ENCODE measurements around the gene ACTR2.

The ACTR2 gene

DNA sequence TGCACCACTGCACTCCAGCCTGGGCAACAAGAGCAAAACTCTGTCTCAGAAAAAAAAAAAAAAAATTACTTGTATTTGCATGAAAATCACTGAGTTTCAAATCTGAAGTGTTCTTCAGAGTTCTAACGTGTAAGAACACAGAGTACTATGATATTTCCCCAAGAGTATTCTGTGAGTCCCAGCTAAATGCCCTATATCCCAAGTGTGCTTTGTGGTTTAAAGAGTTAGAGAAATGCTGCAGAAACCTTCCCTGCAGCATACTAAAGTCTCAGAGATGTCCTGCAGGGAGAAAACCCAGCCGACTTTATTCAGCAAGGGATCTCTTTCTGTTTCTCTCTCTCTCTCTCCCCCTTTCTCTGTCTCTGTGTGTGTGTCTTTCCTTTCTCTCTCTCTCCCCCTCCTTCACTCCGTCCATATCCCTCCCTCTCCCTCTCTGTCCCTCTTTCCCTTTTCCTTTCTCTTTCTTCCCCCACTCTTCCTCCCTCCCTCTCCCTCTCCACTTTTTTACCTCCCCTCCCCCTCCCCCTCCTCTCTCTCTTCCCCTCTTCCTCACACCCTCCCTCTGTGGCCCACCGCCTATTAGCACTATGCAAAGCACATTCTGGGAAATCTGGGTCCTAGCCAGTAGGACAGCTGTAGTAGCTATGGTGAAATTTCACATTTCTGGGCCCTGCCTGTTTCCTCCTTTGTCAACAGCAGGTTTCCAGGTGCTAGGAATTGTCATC lies 54.2 kb downstream of the ACTR2 start:
- no peak for DNase-seq

DNA sequence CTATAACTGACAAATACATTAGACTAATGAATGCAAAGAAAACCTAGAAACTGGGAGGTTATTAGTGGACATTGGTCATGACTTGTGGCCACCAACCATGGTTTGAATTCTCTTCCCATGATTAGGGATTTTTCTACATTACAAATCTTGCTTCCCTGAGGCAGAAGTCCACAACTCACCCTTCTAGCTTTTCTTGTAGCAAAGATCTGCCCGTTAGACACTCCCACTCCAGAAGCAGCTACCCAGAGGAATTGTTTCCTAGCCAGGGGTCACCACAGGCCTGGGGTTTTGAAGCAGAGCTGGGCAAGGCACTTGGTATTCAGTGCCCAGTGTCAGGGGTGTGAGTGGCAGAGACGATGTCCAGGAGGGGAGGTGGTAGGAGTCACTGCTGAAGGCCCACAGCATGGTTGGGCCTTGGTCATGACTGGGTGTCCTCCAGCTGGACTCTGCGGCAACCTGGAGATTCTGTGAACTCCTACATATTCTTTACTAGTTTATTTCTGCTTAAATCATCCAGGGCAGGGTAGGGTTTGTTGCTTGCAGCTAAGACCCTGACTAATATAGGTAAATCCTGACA lies 54.9 kb downstream of the ACTR2 start:
- DNase-seq, result peak in 2 of 14 donors; percentile 7 to 19

DNA sequence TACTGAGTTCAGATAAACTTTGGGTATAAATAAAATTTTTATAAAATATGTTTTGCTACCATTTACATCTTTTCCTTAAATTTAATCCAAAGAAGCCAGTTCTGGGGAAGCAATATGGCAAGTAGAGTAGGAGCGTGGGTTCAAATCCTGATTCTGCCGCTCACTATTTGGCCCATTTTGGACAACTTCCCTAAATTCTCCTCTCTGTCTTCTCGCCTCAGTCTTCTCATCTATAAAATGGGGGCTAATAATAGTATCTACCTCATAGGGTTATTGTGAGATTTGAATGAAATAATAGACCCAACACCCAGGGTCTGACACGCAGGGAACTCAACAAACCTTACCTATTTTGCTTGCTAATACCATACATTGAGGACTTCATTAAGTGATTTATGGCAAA lies 59.7 kb downstream of the ACTR2 start:
- DNase-seq, result no peak

DNA sequence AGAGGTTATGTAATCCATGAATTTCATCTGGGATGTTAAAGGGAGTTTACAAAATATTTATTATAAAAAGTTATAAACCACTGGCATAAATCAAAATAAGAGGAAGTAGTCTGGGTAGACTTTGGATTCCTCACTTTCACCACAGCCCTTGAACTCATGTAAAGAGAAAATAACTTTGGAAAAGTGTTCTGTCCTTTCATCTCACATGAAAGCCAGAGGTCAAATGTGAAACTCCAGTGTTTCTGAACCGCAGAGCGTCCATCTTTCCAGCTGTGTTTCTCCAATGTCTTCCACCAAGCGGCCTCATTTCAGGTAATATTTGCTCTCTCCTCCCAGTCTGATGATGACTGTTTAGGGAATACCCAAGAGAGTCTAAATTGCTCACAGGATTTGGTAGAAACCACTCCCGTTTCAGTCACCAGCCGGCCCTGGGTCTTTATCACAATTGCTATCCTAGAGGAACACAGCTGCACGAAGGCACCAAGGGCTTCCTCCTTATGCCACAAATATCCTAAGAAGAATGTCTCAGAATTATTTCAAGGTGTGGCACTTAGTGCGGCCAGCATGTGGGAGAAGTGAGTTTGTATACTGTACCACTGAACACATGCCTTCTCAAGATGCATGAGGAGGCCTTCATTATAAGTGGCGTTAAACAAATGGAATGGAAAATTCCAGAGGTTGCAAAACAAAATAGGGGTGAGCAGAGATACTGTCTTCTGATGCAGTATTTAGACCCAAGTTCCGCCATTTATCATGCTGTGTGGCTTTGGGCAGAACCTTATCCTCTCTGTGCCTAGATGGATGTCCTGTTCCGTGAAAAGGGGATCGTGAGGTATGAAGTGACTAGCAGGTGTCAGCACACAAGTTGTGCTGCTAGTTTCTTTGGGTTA lies 63.8 kb downstream of the ACTR2 start:
- DNase-seq, result no peak

DNA sequence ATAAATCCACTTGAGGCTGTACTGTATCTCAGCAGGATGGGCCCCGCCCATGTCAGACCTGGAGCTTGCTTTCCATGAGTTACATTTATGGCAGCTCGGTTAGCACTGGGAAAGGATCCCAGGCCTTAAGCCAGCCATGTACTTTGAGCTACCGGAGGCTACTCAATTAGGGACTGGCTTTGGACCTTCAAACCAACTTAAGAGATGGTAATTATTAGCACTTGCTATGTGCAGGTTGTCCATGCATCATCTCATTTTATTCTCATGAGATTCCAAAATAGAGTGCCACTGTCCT lies 64.4 kb downstream of the ACTR2 start:
- no peak for DNase-seq

DNA sequence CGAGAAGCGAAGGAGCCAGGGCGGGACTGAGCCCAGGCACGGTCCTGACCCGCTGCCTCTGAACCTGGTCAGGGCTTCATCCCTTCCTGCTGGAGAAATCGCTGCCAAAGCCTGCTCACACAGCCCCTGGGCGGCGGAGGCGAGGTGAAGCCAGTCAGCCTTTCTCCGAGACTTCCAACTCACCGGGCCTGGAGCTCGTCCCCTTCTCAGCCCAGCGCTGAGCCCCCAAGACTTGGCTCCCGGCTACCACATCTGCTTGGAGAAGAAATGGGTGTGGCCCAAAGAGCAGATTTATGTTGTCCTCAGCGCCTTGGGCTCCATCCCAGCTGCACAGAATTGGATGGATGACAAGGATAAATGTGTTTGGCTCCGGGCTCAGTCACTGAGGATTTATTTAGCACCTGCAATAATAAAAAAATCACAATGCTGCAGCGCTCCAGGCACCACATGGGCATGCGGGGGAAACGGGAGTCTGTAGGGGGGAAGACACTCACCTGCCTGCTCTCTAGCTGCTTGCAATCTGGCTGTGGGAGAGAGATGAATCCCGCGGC lies 64.9 kb downstream of the ACTR2 start:
- DNase-seq, result no peak

DNA sequence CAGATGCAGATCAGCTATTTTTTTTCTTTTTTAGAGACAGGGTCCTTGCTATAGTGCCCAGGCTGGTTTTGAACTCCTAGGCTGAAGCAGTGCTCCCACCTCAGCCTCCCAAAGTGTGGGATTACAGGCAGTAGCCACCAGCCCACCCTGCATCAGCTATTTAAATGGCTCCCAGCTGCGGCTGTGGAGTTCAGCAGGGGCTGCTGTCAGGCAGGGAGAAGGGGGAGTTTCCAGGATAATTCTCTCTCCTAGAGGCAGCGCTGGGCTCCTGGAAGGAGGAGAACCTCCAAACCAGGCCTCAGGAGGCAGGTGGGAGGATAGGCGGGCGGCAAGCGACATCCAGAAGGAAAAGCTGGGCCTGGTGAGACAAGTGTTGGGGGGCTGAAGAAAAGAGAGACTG lies 65.7 kb downstream of the ACTR2 start:
- DNase-seq, result no peak

DNA sequence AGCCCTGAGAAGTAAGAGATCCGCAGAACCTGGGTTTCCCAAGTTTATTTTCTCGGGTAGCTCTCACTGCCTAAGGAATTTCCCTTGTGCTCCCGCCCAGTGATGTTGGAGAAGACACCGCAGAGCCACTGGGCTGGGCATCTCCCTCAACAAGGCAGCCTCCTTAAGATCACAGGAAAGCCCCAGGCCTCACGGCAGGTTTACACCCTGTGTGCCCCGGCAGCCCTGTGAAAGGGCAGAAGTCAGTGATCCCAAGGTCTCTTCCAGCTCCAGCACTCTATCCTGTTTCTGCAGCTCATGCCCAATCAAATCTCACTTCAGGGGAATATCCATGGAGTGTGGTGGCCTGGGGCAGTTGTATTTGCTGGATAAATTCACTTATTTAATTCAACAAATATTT lies 66.5 kb downstream of the ACTR2 start:
- DNase-seq, result no peak

DNA sequence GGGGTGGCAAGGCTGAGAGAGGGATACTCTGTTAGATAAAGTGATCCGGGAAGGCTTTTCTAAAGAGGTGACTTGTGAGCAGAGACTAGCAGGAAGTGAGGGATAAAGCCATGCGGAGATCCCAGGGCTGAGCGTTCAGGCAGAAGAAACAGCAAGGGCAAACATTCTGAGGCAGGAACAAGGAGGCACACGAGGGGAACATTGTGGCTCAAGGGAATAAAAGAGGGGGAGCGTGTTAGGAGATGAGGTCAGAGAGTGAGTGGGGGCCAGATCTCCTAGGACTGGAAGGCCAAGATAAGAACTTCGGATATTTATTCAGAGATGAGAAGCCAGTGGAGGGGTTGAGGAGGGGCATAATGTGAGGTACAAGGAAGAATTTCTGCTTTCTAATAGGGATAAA lies 67.1 kb downstream of the ACTR2 start:
- DNase-seq, result no peak

DNA sequence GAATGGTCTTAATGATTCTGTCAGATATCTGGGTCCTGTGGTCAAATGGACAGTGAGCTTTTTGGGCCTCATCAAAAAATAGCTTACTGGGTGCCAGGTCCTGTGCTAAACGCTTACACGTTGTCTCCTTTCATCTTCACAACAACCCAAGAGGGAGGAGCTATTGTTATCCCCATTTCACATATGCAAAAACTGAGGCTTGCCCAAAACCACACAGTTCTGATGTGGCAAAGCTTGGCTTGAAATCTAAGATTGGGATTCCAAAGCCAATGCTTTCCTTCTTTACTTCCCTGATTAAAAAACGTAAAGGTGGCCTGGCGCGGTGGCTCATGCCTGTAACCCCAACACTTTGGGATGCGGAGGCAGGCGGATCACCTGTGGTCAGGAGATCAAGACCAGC lies 69.3 kb downstream of the ACTR2 start:
- DNase-seq, result no peak

DNA sequence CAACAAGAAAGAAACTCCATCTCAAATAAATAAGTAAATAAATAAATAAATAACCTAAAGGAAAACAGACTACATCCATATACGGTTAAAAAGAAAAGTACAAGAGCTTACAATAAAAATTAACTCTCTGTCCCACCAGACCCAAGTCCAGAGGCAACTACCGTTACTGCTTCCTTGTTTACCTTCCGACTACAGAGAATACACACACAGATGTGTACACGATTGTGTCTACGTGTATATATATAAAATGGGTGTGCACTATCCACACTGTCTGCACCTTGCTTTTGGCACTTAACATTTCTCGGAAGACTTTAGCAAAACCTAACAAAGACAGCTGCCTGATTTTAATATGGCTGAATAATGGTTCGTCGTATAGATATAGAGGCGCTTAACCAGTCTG lies 69.9 kb downstream of the ACTR2 start:
- DNase-seq, result no peak

DNA sequence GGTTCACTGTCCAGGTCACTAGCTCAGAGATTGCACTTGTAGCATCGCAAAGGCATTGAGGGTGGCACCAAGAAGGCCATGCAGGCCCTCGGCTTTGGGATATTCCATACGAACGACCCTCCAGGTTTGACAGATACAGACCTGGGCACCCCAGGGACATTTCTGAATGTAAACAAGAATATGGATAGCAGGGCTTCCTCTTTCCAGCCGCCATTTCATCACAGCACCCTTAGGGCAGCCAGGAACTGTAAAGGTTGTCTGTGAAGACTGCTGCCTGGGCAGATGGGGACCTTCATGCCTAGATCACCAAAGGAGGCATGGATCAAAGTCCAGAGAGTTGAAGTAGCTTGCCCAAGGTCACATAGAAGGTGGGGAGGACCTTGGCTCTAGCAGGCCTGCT lies 70.5 kb downstream of the ACTR2 start:
- no peak for DNase-seq

DNA sequence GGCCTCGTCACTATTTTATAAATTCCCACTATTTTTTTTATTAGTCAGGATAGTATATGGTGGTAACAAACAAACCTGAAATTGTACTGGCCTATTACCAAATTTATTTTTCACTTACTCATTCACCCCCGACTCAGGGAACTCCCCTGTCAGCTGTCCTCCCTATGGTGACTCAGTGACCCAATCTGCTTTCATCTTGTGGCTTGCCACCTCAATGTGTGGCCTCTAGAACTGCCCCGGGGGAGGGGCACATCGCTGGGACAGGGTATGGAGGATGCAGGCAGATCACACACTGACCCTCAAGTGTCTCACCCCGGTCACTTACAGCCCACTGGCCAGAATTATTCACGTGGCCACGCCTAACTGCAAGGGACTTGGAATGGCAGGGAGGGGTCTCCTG lies 71.6 kb downstream of the ACTR2 start:
- DNase-seq, result peak in 1 of 14 donors; percentile 8

DNA sequence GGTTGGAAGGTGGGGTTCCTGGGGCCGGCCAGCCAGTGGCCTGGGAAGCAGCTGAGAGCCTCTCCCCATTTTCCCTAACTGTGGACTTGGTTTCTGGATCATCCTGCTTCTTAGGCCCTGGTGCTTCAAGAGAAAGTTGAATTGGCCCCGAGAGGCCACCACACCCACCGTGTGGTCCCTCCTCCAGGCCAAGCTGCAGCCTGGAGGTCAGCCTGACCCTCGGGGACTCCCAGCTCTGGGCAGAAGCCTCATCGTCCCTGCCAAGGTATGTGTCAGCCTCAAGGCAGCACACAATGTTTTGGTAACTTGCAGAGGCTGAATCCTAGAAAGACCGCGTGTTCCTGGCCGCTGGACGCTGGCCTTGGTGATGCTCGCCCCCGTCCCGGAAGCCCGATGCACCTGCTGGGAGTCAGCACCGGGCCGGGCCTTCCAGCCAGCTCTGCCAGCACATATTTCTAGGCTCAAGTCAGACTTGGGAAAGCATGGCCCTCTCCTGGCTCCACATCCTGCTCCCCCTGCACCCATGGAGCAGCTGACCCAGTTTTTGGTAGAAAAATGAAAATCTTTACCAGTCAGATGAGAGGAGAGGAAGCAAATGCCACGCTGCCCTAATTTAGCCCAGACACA lies 72.6 kb downstream of the ACTR2 start:
- peak in 13 of 14 donors; percentile 5 to 91 (median 55) for DNase-seq

DNA sequence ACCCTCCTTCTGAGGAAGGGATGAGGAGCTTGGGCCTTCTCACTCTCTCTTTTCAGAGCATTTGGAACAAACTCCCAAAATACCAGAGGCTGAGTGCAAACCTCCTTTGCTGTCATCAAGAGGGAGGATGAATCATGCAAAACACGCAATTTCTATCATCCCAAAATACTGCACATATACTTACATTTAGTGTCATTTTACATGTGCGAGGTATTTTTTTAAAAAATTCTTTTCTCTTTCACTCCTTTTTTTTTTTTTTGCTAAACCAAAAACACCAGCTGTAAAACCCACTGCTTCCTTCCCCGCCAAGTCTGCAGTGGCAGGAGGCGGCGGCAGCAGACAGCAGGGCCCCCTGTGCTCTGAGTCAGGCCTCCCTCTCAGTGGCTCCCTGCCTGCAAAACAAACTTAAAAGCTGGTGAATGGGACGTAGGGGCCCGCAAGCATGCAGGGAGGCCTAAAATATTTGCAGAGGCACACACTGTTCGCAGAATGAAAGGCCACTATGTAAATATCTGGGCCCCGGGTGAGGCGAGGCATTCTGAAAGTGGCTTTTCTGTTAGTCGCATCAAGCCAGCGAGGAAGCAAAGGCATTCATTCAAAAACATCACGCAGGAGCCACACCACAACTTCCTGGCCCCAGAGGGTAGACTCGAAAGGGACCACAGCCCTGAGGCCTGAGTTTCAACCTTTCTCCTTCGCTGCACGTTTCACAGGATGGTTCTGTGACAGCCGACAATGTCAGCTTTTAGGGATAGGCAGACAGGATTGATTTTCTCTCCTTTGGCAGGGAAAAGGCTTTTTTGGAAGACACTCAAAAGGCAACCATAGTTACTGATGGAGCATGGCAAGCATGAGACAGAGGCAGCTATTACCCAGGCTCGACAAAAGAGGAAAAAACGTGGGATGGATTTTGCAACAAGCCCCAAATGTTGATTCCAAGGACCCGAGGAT lies 73.4 kb downstream of the ACTR2 start:
- peak in 12 of 14 donors; percentile 16 to 75 (median 46) for DNase-seq

DNA sequence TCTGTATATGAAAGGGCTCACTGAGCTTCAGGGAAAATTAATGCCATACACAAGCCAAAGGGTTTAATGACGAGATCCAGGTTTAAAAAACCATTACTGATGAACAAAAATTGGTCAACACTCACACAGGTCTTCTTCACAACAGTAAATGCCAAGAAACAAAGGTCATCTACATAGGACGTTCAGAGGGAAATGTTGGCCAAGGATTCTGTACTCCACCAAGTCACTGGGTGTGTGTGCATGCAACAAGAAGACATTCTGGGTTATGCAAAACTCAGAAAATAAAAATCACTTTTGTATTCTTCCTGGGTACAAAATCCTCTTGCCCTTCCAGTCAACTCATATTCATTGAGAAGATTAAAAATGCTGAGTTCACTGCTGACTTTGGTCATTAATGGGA lies 78.3 kb downstream of the ACTR2 start:
- DNase-seq, result no peak

DNA sequence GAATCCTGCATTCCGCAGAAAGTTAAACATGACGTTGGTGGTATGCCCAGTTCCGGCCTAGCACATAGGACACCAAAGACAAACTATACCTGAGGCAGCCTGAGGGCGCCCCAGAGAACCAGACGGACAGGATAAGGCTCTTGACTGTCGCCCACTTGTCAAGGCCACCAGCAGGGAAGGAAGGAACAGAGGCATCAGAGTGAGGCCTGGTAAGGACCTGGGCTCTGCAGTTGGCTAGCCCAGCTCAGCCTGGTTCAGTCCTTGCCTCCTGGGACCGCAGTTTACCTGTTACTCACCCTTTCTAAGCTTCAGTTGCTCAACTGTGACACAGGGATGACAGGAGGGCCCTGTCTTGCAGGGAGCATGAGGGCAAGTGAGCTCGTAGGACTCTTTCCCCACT lies 82.1 kb downstream of the ACTR2 start:
- no peak for DNase-seq

DNA sequence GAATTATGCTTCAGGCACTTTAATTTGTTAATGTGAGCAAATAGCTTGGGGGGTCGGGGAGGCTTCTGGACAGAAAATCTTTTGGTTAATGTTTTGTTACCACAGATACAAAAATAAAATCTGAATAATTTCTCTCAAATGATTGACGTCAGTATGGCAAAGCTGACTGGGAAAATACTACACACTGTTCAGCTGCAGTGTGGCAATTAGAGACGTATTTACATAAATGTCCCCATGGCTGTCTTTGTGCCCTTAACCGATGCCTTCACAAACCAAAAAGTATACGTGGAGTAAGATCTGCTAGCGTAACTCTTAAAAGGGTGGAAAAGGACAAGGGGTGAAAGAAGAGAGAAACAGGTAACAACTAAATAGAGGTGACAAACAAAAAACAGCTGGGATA lies 83.4 kb downstream of the ACTR2 start:
- DNase-seq, result no peak

DNA sequence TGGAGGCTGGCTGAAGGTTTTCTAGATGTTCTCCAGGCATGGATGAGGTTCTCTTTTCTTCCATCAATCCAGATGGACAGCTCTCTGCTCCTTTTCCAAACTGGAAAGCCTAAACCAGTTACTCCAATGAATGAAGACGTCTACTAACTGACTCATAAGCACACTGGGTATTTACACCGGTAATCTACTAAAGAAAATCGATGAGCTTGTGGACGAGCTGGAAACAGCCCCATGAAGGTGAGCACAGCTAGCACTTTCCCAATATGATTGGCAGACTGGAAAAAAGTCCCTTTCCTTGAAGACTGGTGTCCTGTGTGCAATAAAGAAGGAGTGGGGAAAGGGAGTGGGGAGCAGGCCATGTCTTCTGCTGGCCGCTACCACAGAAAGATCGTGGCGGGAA lies 84.0 kb downstream of the ACTR2 start:
- DNase-seq, result no peak

DNA sequence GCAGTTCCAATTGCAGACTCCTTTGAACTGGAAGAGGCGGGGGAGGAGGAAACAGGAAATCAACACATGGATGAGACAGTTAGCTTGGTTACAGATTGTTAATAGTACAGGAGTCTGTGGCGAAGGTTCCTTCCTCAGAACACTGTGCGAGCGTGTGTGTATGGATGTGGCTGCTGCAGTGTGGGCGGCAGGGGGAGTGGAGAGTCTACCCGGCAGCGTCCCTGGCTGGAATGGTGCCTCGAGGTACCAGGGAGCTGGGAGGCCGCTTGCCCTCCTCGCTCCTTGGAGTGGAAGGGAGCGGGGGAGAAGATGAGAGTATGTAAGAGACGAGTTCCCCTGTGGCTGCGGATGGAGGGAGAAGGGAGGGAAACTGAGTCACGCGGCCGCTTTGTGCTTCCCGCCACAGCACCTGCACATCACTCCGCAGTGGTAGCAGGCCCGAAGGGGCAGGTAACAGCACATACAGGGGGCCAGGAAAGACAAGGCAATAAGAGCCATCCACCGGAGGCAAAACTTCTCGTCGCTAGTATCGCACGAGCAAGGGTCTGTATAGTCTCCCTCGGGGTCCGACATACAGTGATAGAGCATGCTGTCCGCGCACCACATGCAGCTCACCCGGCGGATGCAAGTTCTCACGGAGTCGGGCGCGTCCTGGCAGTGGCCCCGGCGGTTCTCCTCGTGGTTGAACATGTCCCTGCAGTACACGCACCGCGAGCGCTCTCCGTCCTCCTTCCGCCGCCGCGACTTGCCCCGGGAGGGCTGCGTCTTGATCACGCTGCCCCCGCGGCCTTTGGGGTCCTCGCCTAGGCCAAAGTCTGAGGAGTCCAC lies 85.7 kb downstream of the ACTR2 start:
- DNase-seq, result no peak

DNA sequence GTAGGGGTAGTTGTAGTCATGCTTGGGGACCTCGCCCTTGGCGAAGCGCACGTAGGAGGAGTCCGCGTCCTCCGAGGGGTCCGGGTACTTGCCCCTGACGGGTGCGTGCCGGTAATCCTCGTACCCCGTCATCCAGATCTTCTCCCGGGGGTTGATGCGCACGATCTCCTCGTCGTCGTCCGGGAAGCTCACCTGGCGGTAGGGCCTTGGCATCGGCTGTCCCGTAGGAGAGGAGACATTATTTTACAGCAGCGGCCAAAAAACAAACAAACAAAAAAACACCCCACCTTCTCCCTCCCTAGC lies 86.3 kb downstream of the ACTR2 start:
- no peak for DNase-seq

Measured in C1 segment of cervical spinal cord (tissue), 14 donors.